GM21576 (cell line): ENCODE data around the gene TMEM187.

ENCODE experiments used
- ATAC-seq: cut with Tn5 transposase; IDR thresholded peaks from one replicate; pipeline ENCODE4 v1.9.1; 2021; ENCODE audit warnings: mild to moderate bottlenecking, moderate library complexity; ENCODE audit not compliant: unreplicated experiment

TMEM187 gene

GRCh38 chrX:153970357-153971123 is 2.0 kb upstream of the TMEM187 start:
- peak; percentile 2 for ATAC-seq

- ATAC-seq, result peak; percentile 36
These were observed 1.5 kb upstream of the TMEM187 start for GRCh38 chrX:153971124-153971449.

- peak; percentile 43 for ATAC-seq
These were observed 845 bp upstream of the TMEM187 start, which contains the start of gene HCFC1 for GRCh38 chrX:153971450-153972367. Gene HCFC1 (minus strand): TSS chrX:153971818. CDS start chrX:153970840, 978 bp downstream.

- ATAC-seq, result no peak
These were observed 811 bp downstream of the TMEM187 start for GRCh38 chrX:153973127-153974002.

GRCh38 chrX:153974003-153974725 is 1.6 kb downstream of the TMEM187 start:
- ATAC-seq, result no peak

GRCh38 chrX:153974726-153975286 is 2.3 kb downstream of the TMEM187 start:
- ATAC-seq, result no peak

GRCh38 chrX:153980394-153980793 is 7.8 kb downstream of the TMEM187 start:
- peak; percentile 51 for ATAC-seq

GRCh38 chrX:153981231-153981630 is 8.7 kb downstream of the TMEM187 start:
- ATAC-seq, result no peak

GRCh38 chrX:153981771-153982533 is 9.4 kb downstream of the TMEM187 start:
- no peak for ATAC-seq

- ATAC-seq, result no peak
These were observed 10.8 kb downstream of the TMEM187 start for GRCh38 chrX:153983321-153983801.

- ATAC-seq, result no peak
These were observed 12.0 kb downstream of the TMEM187 start for GRCh38 chrX:153984351-153985178.

- no peak for ATAC-seq
These were observed 15.9 kb downstream of the TMEM187 start for GRCh38 chrX:153988493-153988892.

GRCh38 chrX:153989973-153990655 is 17.6 kb downstream of the TMEM187 start:
- no peak for ATAC-seq

- ATAC-seq, result no peak
These were observed 18.5 kb downstream of the TMEM187 start for GRCh38 chrX:153991013-153991580.

- ATAC-seq, result no peak
These were observed 19.6 kb downstream of the TMEM187 start for GRCh38 chrX:153992180-153992579.

- no peak for ATAC-seq
These were observed 20.5 kb downstream of the TMEM187 start for GRCh38 chrX:153993079-153993478.

- no peak for ATAC-seq
These were observed 21.4 kb downstream of the TMEM187 start for GRCh38 chrX:153993978-153994377.
